ENCODE data around the gene TAMALIN.

DNA sequence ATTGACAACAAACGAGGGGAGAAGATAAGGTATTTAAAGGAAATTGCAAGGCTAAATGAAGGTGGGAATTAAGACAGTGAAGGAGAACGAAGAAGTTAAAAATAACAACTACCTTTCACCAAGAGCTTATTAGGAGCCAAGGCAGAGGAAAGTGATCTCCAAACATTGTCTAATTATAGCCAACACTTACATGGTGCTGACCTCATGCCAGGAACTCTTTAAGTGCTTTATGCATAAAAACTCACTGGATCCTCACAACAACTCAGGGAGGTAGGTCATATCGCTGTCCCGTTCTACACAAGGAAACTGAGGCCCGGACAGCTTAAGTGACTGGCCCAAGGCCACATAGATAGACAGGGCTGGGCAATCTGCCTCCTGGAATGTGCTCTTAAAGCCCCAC is 19.5 kb downstream of the TAMALIN start:
- no peak for TF ChIP-seq GATA2 (IDR thresholded peaks at IDR 0.05; ENCODE audit: low read depth, low read length)
- TF ChIP-seq GATA3 (IDR thresholded peaks at IDR 0.05; ENCODE audit: low read depth, low read length) = no peak

Data from SH-SY5Y (cell line).